Mucosa of stomach (tissue), 1 donor: ENCODE measurements around the gene NUP62.

Experiments
- H3K27me3 ChIP-seq: one replicate; pipeline ENCODE4 v1.7.0; 2013; ENCODE audit warnings: mild to moderate bottlenecking, low read length; ENCODE audit not compliant: control insufficient read depth, insufficient read depth
- H3K36me3 ChIP-seq: one replicate; pipeline ENCODE4 v1.7.0; 2013; ENCODE audit warnings: low read length; ENCODE audit not compliant: control insufficient read depth, insufficient read depth
- H3K4me1 ChIP-seq: one replicate; pipeline ENCODE4 v1.7.0; 2013; ENCODE audit warnings: mild to moderate bottlenecking, low read length; ENCODE audit not compliant: control insufficient read depth, insufficient read depth
- H3K4me3 ChIP-seq: one replicate; pipeline ENCODE4 v1.7.0; 2013; ENCODE audit warnings: low read length
- H3K9ac ChIP-seq: one replicate; pipeline ENCODE4 v1.7.0; 2013; ENCODE audit warnings: mild to moderate bottlenecking, low read length, moderate library complexity
- H3K9me3 ChIP-seq: one replicate; pipeline ENCODE4 v1.7.0; 2013; ENCODE audit warnings: mild to moderate bottlenecking, low read length, moderate library complexity; ENCODE audit not compliant: control insufficient read depth
- donor health status: Pancreatic carcinoma.

Gene NUP62

DNA sequence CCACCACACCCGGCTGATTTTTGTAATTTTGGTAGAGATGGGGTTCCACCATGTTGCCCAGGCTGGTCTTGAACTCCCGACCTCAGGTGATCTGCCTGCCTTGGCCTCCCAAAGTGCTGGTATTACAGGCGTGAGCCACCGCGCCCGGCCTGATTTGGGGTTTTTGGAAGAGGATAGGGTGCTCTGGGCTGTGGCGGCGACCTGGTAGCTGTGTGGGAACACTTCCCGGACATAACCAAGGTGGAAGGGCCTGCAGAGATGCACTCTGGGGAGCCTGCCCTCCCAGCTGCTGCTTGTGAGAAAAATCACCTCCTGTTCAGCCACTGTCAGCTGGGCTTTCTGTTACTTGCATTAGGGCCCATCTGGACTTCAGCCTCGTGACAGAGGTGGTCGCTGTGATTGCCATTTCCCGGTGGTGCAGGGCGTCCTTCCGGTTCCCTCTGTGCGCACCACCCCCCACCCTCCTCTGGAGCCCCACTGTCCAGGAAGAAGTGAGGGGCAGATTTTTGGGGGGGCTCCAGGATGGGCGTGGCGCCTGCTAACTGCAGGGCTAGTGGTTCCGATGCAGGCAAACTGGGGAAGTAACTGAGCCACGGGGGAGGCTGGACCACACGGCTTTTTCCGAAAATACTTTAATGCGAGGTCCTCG is 40.1 kb downstream of the NUP62 start:
- H3K36me3 ChIP-seq: no peaks in the 10 kb centered on the region
- peaks cover 14% of the 10 kb centered on the region for H3K4me1 ChIP-seq
- H3K27me3 ChIP-seq: peaks cover 9% of the 10 kb centered on the region
- no peak overlapping the region for H3K4me3 ChIP-seq
- no peaks in the 10 kb centered on the region for H3K9me3 ChIP-seq
- no peak overlapping the region for H3K9ac ChIP-seq

DNA sequence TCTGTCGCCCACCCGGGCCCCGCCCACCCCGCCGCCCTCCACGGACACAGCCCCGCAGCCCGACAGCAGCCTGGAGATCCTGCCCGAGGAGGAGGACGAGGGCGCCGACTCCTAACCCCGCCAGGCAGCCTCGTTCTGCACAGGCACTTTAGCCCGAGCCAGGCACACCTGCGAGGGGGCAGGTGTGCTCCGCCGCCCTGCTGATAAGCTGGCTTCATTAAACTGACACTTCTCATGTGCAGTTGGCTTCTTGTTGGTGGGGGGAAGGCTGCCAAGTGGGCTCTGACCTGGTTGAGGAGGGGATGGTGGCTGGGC is 40.8 kb downstream of the NUP62 start:
- no peak overlapping the region for H3K4me3 ChIP-seq
- no peak overlapping the region for H3K9ac ChIP-seq
- H3K36me3 ChIP-seq: peaks cover 3% of the 10 kb centered on the region
- H3K27me3 ChIP-seq: peaks cover 9% of the 10 kb centered on the region
- no peaks in the 10 kb centered on the region for H3K9me3 ChIP-seq
- H3K4me1 ChIP-seq: peaks cover 14% of the 10 kb centered on the region

DNA sequence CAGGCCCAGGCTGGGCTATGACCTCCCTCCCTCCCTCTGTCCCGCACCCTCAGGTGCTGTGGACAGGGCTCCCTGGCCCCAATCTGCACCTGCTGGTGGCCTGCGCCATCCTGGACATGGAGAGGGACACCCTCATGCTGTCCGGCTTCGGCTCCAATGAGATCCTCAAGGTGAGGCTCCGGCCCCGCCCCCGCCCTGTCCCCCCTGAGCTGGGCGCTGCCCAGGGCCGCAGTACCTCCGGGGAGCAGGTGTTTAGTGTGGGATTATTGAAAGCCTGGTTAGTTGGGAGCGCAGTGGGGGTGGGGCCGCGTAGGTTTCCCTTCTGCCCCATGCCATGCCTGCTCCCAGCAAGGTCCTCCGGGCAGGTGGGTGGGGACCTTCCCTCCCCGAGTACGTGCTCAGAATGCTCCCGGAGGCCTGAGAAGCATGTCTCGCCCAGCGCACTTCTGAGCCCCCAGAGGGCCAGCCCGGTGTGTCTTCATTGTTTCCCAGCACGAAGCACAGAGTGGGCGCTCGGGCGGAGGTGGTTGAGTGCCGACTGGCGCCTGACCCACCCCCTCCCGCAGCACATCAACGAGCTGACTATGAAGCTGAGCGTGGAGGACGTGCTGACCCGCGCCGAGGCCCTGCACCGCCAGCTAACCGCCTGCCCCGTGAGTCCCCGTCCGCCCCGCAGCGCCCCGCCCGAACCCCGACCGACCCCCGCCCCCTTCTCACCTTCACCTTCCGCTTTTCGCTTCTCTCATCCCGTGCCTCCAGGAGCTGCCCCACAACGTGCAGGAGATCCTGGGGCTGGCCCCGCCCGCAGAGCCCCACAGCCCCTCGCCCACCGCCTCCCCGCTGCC is 41.4 kb downstream of the NUP62 start:
- Histone ChIP-seq H3K4me1 (peaks cover 14% of the 10 kb centered on the region), H3K36me3 (peaks cover 8% of the 10 kb centered on the region), H3K4me3 (no peak overlapping the region), H3K27me3 (peaks cover 9% of the 10 kb centered on the region), H3K9me3 (no peaks in the 10 kb centered on the region), H3K9ac (no peak overlapping the region)

DNA sequence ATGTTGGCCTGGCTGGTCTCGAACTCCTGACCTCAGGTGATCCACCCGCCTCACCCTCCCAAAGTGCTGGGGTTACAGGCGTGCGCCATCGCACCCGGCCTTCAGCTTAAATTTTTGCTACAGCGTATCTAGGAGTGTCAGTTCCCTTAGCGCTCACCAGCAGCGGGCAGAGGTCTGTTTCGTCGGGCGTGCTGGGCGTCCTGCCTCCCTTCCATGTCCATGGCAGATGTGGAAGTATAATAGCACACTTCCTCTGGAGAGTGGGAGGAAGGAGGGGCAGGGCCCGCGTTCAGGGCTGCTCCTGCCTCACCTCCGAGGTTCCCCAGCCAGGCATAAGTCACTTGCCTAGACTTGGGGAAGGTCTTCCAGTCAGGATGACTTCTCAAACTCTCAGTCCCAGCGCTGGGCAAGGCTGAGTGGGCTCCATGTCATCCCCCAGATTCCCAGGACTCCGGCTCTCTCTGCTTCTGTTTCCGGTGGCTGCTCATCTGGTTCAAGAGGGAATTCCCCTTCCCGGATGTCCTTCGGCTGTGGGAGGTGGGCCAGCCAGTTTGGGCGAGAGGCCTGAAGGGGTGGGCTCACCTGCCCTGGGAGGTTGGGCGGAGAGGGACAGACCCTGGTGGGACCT is 42.2 kb downstream of the NUP62 start:
- H3K4me1 ChIP-seq: peaks cover 14% of the 10 kb centered on the region
- H3K9me3 ChIP-seq: no peaks in the 10 kb centered on the region
- peaks cover 12% of the 10 kb centered on the region for H3K36me3 ChIP-seq
- no peak overlapping the region for H3K9ac ChIP-seq
- H3K4me3 ChIP-seq: no peak overlapping the region
- H3K27me3 ChIP-seq: peaks cover 6% of the 10 kb centered on the region

DNA sequence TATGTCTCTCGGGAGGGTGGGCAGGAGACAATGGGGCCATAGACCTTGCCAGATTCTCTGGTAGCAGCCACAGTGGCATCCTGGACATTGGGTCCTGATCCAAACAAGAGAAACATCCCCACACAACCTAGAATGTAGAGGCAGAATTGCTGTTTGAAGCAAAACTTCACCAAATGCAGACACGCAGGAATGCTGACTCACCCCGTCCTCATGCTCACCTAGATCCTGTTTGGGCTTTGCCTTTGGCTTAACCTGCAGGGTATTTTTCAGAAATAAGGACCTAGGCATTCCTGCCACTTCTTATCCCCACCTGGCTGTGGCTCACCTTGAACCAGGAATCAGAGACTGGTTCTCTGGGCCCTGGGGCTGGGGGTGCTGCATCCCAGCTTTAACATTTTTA is 44.5 kb downstream of the NUP62 start:
- Histone ChIP-seq H3K9me3 (no peaks in the 10 kb centered on the region), H3K9ac (no peak overlapping the region), H3K36me3 (peaks cover 27% of the 10 kb centered on the region), H3K27me3 (no peaks in the 10 kb centered on the region), H3K4me1 (peaks cover 9% of the 10 kb centered on the region), H3K4me3 (no peak overlapping the region)

DNA sequence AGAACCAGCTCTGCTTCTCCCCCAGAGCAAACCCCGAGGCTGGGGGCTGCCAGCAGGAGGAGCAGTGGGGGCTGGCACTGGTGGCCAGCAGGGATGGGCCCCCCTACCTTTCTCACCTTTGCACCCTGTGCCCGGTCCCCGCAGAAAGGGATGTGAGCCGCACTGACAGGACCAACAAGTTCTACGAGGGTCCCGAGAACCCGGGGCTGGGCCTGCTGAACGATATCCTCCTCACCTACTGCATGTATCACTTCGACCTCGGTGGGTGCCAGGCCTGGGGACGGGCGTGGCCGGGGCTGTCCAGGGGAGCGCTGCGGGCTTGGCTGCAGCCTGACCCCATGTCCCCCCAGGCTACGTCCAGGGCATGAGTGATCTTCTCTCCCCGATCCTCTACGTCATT is 45.2 kb downstream of the NUP62 start:
- peaks cover 27% of the 10 kb centered on the region for H3K36me3 ChIP-seq
- H3K27me3 ChIP-seq: no peaks in the 10 kb centered on the region
- no peak overlapping the region for H3K4me3 ChIP-seq
- no peak overlapping the region for H3K9ac ChIP-seq
- H3K9me3 ChIP-seq: no peaks in the 10 kb centered on the region
- H3K4me1 ChIP-seq: peaks cover 8% of the 10 kb centered on the region

DNA sequence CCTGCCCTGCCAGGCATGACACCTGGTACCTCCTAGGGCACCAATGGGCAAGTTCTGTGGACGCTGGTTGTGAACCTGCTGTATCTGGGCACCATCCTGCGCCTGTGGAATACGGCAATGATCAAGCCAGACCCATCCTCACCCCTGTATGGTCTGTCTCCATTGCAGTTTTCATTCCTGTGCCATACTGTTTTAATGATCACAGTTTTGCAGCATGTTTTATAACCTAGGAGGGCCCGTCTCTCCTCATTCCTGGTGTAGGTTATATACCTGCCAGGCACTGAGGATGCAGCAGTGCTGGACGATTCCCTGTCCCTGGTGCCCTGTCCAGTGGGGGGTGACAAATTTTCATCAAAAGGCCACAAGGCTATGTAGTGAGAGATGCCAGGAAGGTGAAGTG is 46.2 kb downstream of the NUP62 start:
- peaks cover 30% of the 10 kb centered on the region for H3K36me3 ChIP-seq
- no peaks in the 10 kb centered on the region for H3K27me3 ChIP-seq
- no peak overlapping the region for H3K9ac ChIP-seq
- H3K4me3 ChIP-seq: no peak overlapping the region
- H3K9me3 ChIP-seq: no peaks in the 10 kb centered on the region
- H3K4me1 ChIP-seq: peaks cover 16% of the 10 kb centered on the region

DNA sequence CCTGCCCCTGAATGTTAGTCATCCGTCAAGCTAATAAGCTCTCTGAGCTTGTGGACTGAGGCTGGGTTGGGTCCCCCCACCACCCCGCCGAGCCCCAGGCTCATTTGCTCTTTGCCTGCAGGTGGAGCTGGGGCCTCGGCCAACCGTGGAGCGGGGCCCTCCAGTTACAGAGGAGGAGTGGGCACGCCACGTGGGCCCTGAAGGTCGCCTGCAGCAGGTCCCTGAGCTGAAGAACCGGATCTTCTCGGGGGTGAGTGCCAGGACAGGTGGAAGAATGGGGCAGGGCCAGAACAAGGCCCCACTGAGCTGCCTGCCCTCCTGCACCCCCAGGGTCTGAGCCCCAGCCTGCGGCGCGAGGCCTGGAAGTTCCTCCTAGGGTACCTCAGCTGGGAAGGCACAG is 46.7 kb downstream of the NUP62 start:
- Histone ChIP-seq H3K9ac (no peak overlapping the region), H3K27me3 (no peaks in the 10 kb centered on the region), H3K36me3 (peaks cover 30% of the 10 kb centered on the region), H3K9me3 (no peaks in the 10 kb centered on the region), H3K4me1 (peaks cover 13% of the 10 kb centered on the region), H3K4me3 (no peak overlapping the region)

DNA sequence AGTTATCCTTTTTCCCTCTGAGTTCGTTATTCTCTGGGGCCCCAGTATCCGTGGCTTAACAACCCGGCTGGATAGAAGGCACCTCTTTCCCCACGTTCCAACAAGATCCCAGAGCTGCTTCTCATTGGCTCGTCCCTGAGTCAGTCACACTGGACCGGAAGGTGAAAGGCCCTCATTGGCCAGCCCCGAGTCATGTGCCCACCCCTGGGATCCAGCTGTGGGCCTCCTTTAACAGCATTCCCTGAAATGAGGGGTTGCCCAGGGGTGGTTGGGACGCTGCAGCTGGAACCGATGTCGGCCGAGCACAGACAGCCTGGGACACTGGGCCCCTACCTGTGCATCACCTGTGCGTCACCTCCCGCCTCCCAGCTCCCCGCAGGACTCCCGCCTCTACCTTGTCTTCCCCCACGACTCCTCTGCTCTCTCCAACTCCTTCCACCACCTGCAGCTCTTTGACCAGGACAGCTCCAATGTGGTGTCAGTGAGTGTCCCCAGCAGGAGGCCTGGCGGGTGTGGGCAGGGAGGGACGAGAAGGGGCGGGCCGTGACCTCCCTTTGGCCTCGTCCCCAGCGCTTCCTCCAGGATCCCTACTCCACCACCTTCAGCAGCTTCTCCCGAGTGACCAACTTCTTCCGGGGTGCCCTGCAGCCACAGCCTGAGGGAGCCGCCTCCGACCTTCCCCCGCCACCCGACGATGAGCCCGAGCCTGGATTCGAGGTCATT is 47.5 kb downstream of the NUP62 start:
- Histone ChIP-seq H3K36me3 (peaks cover 30% of the 10 kb centered on the region), H3K4me1 (peaks cover 9% of the 10 kb centered on the region), H3K4me3 (no peak overlapping the region), H3K9ac (no peak overlapping the region), H3K9me3 (no peaks in the 10 kb centered on the region), H3K27me3 (no peaks in the 10 kb centered on the region)

DNA sequence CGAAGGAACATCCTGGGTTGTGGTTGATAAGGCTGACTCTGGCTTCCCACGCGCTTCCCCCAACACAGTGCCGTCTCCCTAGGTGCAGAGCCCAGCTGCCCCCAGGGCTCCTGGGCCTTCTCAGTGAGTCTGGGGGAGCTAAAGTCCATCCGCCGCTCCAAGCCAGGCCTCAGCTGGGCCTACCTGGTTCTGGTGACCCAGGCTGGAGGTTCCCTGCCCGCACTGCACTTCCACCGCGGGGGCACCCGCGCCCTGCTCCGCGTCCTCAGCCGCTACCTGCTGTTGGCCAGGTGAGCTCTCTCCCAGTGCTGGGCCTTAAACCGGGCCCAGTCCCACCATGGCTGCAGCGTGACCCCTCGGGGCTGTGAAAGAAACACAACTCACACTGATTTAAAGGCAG is 48.1 kb downstream of the NUP62 start:
- no peak overlapping the region for H3K4me3 ChIP-seq
- no peaks in the 10 kb centered on the region for H3K9me3 ChIP-seq
- peaks cover 30% of the 10 kb centered on the region for H3K36me3 ChIP-seq
- H3K9ac ChIP-seq: no peak overlapping the region
- H3K4me1 ChIP-seq: peaks cover 9% of the 10 kb centered on the region
- no peaks in the 10 kb centered on the region for H3K27me3 ChIP-seq

DNA sequence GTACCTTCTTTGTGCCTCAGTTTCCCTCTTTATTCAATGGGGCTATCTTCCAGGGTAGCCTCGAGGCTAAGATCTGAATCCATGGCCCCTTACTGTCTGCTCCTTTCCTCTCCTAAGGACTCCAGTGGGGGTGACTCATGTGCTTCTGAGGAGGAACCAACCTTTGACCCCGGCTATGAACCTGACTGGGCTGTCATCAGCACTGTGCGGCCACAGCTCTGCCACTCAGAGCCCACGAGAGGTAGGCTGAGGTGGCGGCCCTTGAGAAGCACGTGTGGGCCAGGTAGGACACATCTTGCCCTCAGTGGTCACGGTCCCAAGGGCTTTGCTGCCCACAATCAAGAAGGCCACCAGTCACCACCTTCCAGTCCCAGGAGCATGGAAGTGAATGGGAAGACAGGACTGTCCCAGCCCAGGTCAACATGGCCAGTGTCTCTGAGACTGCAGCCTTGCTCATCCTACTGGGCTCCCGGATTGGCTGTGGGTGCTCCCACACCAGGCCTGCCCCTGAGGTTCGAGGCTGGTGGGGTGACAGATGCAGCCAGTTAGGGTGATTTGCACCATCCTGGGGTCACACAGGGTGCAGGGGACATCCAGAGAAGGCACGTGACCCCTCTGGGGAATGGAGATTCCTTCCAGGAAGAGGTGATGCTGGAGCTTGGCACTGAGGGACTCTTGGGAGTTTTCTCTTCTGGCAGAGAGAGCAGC is 49.0 kb downstream of the NUP62 start:
- no peaks in the 10 kb centered on the region for H3K27me3 ChIP-seq
- no peaks in the 10 kb centered on the region for H3K9me3 ChIP-seq
- peaks cover 13% of the 10 kb centered on the region for H3K4me1 ChIP-seq
- H3K4me3 ChIP-seq: no peak overlapping the region
- H3K36me3 ChIP-seq: peaks cover 30% of the 10 kb centered on the region
- no peak overlapping the region for H3K9ac ChIP-seq
